Uterus (tissue), 4 donors: ENCODE results near the gene C10orf90. TPM values are rescaled to one million over a fixed set of nuclear protein-coding genes. Genes with fewer than 3 reads are reported as not detected.

Experiments
- DNase-seq, 2 donors: peaks; one replicate each; pipeline ENCODE4 v3.0.0-alpha.2; 2019 to 2020
- H3K27ac ChIP-seq, 2 donors: fragments of 200-600 bp; sonication (generic); 1 replicate in 1 of 2; 2 replicates in 1 of 2; pipeline ENCODE4 v1.5.1; 2016 to 2018
- H3K27me3 ChIP-seq, 2 donors: fragments of 200-600 bp; sonication (generic); one replicate each; pipeline ENCODE4 v1.5.1; 2018 to 2019; ENCODE audit warnings: control low read depth in 1 of 2
- H3K36me3 ChIP-seq, 2 donors: fragments of 200-600 bp; sonication (generic); one replicate each; pipeline ENCODE4 v1.5.1; 2019; ENCODE audit warnings: control low read depth in 1 of 2
- H3K4me1 ChIP-seq, 2 donors: fragments of 200-600 bp; sonication (generic); one replicate each; pipeline ENCODE4 v1.5.1; 2018 to 2019; ENCODE audit warnings: control low read depth in 1 of 2
- H3K4me3 ChIP-seq, 2 donors: fragments of 200-600 bp; sonication (generic); 1 replicate in 1 of 2; 2 replicates in 1 of 2; pipeline ENCODE4 v1.5.1; 2018 to 2019; ENCODE audit warnings: mild to moderate bottlenecking in 1 of 2
- H3K9me3 ChIP-seq, 2 donors: fragments of 200-600 bp; sonication (generic); one replicate each; pipeline ENCODE4 v1.5.1; 2019; ENCODE audit warnings: control low read depth in 1 of 2
- CTCF ChIP-seq, 4 experiments: fragments of 200-600 bp in 2 of 4; fragments of 450-650 bp in 2 of 4; sonication (generic) in 2 of 4; IDR thresholded peaks; one replicate each; pipeline ENCODE4 v1.5.1; 2016 to 2019; ENCODE audit warnings: antibody characterized with exemption in 4 of 4, mild to moderate bottlenecking in 2 of 4, moderate library complexity in 1 of 4
- POLR2A ChIP-seq, 2 donors: fragments of 450-650 bp; IDR thresholded peaks; one replicate each; pipeline ENCODE4 v1.6.1; 2016; ENCODE audit warnings: antibody characterized with exemption in 2 of 2, mild to moderate bottlenecking in 1 of 2, moderate library complexity in 1 of 2
- intact Hi-C: fragments of 100-400 bp; cut with DNase I; formaldehyde crosslinking; loops from one replicate; pipeline ENCODE4 v1.15.1; 2023; ENCODE audit warnings: low total_unique reads
- total RNA-seq, 4 donors: library from RNA; depleted of rRNA in 3 of 4; stranded (reverse); fragments of >200 nt in 3 of 4; gene quantifications; one replicate each; pipeline versions ENCODE4 v1.1.0 to v1.2.4, GENCODE V29; 2014 to 2023
- donor health status: DM: yes; HTN: yes; CAD: no.

The C10orf90 gene
- total RNA-seq, 4 donors from 2014 or later: 0.21 TPM; not detected in 3

GRCh38 chr10:126640401-126640800 is 30.1 kb downstream of the C10orf90 start:
- Histone ChIP-seq H3K27me3 (no peaks in the 10 kb centered on the region), H3K27ac (no peak overlapping the region), H3K4me1 (no peaks in the 10 kb centered on the region), H3K9me3 (no peaks in the 10 kb centered on the region), H3K4me3 (no peak overlapping the region), H3K36me3 (no peaks in the 10 kb centered on the region)
- intact Hi-C loops: no loop called here
- TF ChIP-seq CTCF (IDR thresholded peaks at IDR 0.05) (no peak), POLR2A (IDR thresholded peaks at IDR 0.05) (no peak)
- DNase-seq: no peak

- no peaks in the 10 kb centered on the region for H3K27me3 ChIP-seq
- H3K27ac ChIP-seq: no peak overlapping the region
- H3K36me3 ChIP-seq: no peaks in the 10 kb centered on the region
- no peak for DNase-seq
- TF ChIP-seq CTCF (IDR thresholded peaks at IDR 0.05): no peak
- H3K9me3 ChIP-seq: no peaks in the 10 kb centered on the region
- H3K4me1 ChIP-seq: no peaks in the 10 kb centered on the region
- no peak overlapping the region for H3K4me3 ChIP-seq
- intact Hi-C loops: no loop called here
Observed at GRCh38 chr10:126639084-126639483, 31.4 kb downstream of the C10orf90 start.

GRCh38 chr10:126638542-126638941 is 32.0 kb downstream of the C10orf90 start:
- H3K9me3 ChIP-seq: no peaks in the 10 kb centered on the region
- no peak for DNase-seq

GRCh38 chr10:126637501-126637900 is 33.0 kb downstream of the C10orf90 start:
- no peak overlapping the region for H3K4me3 ChIP-seq
- H3K4me1 ChIP-seq: no peaks in the 10 kb centered on the region
- intact Hi-C loops: no loop called here
- H3K36me3 ChIP-seq: no peaks in the 10 kb centered on the region
- no peak overlapping the region for H3K27ac ChIP-seq
- H3K27me3 ChIP-seq: no peaks in the 10 kb centered on the region
- H3K9me3 ChIP-seq: no peaks in the 10 kb centered on the region
- TF ChIP-seq POLR2A (IDR thresholded peaks at IDR 0.05) (no peak), CTCF (IDR thresholded peaks at IDR 0.05) (no peak)
- no peak for DNase-seq

More at GRCh38 chr10:126638542-126638941, 32.0 kb downstream of the C10orf90 start:
- H3K4me1 ChIP-seq: no peaks in the 10 kb centered on the region
- H3K27me3 ChIP-seq: no peaks in the 10 kb centered on the region
- H3K27ac ChIP-seq: no peak overlapping the region
- intact Hi-C loops: no loop called here
- TF ChIP-seq CTCF (IDR thresholded peaks at IDR 0.05): no peak
- no peak for TF ChIP-seq POLR2A (IDR thresholded peaks at IDR 0.05)
- H3K4me3 ChIP-seq: no peak overlapping the region
- no peaks in the 10 kb centered on the region for H3K36me3 ChIP-seq

- no peak for DNase-seq
- Histone ChIP-seq H3K36me3 (no peaks in the 10 kb centered on the region), H3K27ac (no peak overlapping the region), H3K27me3 (no peaks in the 10 kb centered on the region), H3K4me1 (no peaks in the 10 kb centered on the region), H3K9me3 (no peaks in the 10 kb centered on the region), H3K4me3 (no peak overlapping the region)
- intact Hi-C loops: no loop called here
- TF ChIP-seq CTCF (IDR thresholded peaks at IDR 0.05): no peak
- TF ChIP-seq POLR2A (IDR thresholded peaks at IDR 0.05): no peak
Observed at GRCh38 chr10:126634911-126635310, 35.6 kb downstream of the C10orf90 start.
